Cerebellar nuclear complex (tissue), 1 donor: Measurements from ENCODE around the gene HIP1R.

Experiments used
- DNase-seq, 2 experiments: peaks; one replicate each; lab custom pipeline; 2025; lab: John Stamatoyannopoulos, UW

Gene HIP1R

GRCh38 chr12:122861587-122861970, 26.3 kb downstream of the HIP1R start:
- no peak for DNase-seq

- DNase-seq, result no peak
These were observed 26.9 kb downstream of the HIP1R start for GRCh38 chr12:122862110-122862634.

- DNase-seq, result no peak
These were observed 27.8 kb downstream of the HIP1R start for GRCh38 chr12:122862872-122863701.

- no peak for DNase-seq
These were observed 29.6 kb downstream of the HIP1R start for GRCh38 chr12:122864894-122865253.

GRCh38 chr12:122865268-122866231, 30.3 kb downstream of the HIP1R start:
- no peak for DNase-seq

GRCh38 chr12:122866379-122866778, 31.1 kb downstream of the HIP1R start:
- no peak for DNase-seq

- peak in 1 of 2 experiments; percentile 25 for DNase-seq
These were observed 31.8 kb downstream of the HIP1R start for GRCh38 chr12:122866950-122867607.

- DNase-seq, result no peak
These were observed 32.6 kb downstream of the HIP1R start for GRCh38 chr12:122867691-122868461.

GRCh38 chr12:122868471-122869177, 33.4 kb downstream of the HIP1R start:
- no peak for DNase-seq

GRCh38 chr12:122869207-122869973, 34.1 kb downstream of the HIP1R start:
- DNase-seq, result no peak

GRCh38 chr12:122870163-122870842, 35.0 kb downstream of the HIP1R start:
- DNase-seq, result no peak

GRCh38 chr12:122870867-122871664, 35.8 kb downstream of the HIP1R start:
- DNase-seq, result no peak

- no peak for DNase-seq
These were observed 36.9 kb downstream of the HIP1R start for GRCh38 chr12:122871851-122872780.

GRCh38 chr12:122872815-122873361, 37.6 kb downstream of the HIP1R start:
- no peak for DNase-seq

GRCh38 chr12:122873540-122873939, 38.3 kb downstream of the HIP1R start:
- DNase-seq, result no peak

- DNase-seq, result no peak
These were observed 38.8 kb downstream of the HIP1R start for GRCh38 chr12:122874081-122874480.
